Activated CD4-positive, CD25-positive, alpha-beta regulatory T cell treated with anti-CD3 and anti-CD28 coated beads, Interleukin-2, amount 50 U/mL, for 16 hours (primary cell): ENCODE measurements around the gene SATB2.

ENCODE experiments used
- DNase-seq: peaks from one replicate; pipeline ENCODE4 v3.0.0-alpha.2; 2020; ENCODE audit warnings: low read depth, low spot score

The SATB2 gene

DNA sequence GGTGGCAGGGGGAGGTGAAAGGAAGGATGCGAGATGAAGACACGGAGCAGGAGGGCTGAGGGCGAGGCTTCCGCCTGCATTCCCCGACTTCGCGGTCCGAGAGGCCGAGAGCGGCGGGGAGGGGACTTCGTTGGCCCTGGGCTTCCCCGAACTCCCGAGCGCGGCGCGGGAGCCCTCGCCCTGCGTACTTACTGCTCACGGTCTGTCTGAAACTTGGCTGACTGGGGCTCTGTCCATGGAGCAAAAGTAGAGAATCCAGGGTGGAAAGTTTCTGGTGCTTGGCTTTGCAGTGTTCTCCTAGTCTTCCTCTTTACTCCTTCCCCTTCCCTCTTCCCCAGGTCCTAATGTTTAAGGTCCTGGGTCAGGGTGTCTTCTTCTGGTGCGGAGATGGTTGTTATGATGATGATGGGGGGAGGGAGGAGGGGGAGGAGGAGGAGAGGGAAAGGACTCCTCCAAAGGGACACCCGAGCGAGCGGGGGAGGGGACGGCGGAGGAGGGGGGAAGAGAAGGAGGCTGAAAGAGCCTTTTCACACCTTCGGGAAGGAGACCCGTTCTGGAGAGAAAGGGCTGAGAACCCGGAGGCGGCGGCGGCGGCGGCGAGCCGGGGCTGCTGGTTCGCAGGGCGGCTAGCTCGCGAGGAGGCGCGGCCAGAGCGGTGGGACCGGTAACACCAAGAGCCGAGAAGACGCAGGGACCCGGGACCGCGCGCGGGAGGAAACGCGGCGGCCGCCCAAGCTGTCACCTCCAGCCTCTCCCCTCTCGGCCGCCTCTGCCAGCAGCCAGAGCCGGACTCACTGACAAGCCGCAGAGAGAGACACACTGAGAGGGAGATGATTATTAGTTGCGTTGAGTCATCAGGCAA lies at the start of gene SATB2:
SATB2 (minus strand) TSS at position 793 of the 862 bp plus-strand sequence. CDS start 1,902 bp downstream, outside the sequence.
- DNase-seq, result no peak

DNA sequence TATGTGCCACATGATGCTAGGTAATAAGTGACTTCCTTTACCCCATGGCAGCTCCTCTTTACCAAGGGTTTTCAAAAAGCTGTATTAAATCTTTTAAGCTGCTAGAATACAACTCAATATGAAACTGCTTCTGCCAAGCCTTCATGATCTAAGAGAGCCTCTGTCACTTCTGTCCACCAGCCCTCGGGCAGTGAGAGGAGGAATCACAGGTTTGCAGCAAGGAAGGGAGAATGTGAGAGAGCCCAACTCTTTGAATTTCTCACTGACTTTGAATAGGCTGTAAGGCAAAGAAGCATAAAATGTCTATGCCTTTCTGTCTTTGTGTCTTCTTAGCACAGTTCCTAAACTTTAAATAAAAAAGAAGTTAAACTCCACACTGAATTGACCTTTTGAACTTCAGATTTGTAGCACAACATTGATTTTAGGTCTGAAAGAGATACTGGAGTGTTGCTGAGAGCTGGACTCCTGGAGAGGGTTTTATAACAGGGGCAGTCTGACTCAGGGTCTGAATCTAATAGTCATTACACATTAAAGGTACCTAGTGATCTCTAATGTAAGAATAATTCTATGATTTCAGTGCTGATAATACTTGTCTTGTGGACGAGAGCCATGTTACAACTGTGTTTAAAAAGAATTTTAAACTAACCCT lies 48.1 kb upstream of the SATB2 start:
- no peak for DNase-seq

DNA sequence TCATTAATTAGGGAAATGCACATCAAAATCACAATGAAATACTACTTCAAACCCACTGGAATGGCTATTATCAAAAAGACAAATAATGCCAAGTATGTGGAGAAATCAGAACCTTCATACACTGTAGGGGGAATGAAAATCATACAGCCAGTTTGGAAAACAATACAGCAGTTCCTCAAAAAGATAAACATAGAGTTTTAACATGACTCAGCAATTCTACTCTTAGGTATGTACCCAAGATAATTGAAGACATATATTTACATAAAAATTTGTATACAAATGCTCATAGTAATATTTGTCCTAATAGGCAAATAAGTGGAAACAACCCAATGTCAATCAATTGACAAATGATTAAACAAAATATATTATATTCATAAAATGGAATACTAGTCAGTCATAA lies 45.4 kb upstream of the SATB2 start:
- DNase-seq, result no peak

DNA sequence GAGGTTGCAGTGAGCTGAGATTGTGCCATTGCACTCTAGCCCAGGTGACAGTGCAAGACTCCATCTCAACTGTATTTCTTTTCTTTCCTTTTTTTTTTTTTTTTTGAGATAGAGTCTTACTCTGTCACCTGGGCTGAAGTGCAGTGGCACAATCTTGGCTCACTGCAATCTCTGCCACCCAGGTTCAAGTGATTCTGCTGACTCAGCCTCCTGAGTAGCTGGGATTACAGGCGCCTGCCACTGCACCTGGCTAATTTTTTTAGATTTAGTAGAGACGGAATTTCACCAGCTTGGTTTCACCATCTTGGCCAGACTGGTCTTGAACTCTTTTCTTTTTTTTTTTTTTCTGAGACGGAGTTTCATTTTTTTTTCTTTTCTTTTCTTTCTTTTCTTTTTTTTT lies 41.3 kb upstream of the SATB2 start:
- DNase-seq, result no peak

DNA sequence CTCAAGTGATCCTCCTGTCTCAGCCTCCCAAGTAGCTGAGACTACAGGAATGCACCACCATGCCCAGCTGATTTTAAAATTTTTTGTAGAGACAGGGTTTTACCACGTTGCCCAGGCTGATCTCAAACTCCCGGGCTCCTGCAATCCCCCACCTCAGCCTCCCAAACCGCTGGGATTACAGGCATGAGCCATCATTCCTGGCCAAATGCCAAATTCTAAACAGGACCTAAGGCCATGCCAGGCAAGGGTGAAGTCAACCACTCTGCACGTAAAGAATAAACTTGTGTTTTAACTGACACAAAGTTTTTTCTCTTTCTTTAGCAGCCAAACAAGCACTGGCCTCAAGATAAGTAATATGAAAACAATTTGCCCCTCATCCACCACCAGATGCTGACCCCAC lies 37.4 kb upstream of the SATB2 start:
- no peak for DNase-seq

DNA sequence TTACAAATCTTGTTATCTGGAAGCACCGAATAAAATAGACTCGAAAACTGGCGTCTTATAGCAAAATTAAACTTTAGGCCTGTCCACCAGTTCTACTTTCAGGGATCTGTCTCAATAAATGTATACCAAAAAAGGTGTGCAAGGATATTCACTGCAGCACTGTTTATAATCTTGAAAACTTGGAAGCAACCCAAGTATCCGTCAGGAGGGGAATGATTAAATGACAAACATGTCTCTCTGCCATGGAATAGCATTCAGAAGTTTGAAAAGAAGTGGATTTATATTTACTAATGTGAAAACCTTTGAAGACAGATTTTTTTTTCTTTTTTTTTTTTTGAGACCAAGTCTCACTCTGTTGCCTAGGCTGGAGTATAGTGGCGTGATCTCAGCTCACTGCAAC lies 32.3 kb upstream of the SATB2 start:
- no peak for DNase-seq

DNA sequence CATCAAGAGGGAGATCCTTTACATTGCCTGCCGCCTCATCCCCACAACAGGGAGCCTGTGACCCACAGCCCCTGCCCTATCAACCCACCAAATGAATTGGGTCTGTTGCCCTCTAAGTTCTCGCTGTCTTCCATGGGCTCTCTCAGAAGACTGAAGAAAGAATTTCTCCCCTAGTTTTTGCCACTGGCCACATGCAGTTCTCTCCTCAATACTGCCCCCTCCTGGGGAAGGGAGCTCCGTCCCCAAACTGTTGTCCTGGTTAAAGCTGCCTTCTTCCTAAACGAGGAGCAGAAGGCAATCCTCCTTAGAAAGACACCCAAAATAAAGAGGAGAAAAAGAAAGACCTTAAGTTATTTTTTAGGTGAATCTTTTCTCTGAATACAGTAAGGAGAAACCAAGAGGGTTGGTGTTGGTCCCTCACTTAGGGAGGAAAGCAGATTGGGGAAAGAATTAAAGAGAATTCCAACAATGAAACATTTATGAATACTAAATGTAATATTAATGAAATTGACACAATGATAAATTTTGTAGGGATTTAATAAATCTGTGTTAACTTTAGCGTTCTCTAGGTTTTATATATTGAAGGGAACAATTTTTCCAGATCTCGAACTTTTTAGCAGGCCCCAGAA lies 31.1 kb upstream of the SATB2 start:
- DNase-seq, result no peak

DNA sequence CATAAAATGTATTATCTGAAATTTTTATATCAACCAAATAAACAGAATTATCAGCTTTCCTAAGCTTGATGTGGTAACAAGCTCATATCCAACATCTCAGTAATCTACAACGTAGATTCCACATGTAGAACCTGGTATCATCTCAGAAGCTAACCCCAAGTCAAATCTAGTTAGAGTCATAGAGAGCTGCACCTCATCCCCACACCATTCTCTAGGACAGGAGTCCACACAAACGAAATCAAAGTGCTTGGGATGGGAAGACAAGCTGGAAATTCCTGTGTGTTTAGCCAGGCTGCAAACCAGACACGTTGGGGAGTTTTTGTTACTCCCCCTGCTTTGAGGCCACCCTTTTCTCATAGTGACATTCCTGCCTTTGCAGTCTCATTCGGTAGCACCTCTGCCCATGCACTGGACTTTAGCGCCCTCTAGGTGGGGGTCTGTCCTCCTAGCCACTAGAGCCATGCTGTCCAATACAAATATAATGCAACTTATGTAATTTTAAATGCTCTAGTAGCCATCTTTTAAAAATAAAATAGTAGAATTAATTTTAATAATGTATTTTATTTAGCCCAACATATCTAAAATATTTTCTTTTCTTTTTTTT lies 28.1 kb upstream of the SATB2 start:
- no peak for DNase-seq

DNA sequence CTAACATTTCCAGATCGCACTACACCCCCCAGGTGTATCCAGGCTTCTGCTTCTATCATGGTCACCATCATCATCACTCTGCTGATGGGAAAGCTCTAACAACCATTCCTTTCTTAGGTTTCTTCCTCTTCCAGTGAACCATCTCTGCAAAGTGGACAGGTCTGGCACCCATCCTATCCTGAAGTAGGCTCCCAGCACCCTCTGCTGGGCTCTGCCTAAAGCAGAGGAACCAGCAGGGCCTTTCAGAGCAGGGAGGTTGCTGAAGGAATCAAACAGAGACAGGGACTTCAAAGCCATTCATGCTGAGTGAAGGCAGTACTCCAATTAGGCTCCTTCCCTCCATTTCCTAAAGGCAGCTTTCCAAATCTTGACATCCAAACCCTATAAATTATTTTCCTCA lies 27.2 kb upstream of the SATB2 start:
- no peak for DNase-seq

DNA sequence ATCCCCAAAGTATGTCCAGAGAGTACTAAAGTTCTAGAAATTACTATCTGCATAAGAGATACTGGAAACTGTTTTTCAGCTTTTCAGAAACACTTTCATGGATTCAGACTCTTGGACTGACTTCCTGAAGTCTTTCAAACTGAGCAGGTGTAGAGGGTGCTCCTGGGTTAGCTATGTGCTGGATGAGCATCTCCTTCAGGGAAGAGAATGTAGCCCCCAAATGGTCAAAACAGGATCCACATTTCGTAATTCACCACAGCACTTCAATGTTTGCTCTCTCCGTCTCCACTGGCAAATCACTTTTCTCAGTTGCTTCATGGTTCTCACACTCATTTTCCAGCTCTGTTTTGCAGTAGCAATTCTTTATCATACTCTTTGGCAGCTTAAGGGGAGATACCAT lies 23.2 kb upstream of the SATB2 start:
- no peak for DNase-seq

DNA sequence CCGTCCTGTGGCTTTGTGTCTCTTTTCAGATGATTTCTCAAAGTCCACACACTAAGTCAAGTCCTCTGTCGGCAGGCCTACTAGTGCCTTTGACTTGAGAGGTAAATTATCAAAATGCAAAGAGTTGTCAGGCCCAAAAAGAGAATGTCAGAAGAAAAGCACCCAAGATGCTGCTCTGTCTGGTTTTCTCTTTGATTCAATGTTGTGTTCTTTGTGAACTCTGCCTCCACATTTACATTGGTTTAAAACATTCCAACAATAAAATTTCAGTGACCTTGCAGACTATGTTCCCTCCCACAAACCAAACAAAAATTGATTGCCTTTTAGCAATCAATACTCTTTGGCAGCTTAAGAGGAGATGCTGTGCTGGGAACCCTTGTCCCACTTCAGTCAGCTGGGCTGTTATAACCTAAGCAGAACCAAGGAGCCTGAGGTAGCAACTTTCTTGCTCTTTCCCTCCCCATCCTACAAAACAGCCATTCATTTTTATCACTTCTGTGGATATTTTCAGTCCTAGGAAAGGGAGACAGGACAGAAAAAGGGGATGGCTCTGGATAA lies 19.6 kb upstream of the SATB2 start:
- DNase-seq, result no peak

DNA sequence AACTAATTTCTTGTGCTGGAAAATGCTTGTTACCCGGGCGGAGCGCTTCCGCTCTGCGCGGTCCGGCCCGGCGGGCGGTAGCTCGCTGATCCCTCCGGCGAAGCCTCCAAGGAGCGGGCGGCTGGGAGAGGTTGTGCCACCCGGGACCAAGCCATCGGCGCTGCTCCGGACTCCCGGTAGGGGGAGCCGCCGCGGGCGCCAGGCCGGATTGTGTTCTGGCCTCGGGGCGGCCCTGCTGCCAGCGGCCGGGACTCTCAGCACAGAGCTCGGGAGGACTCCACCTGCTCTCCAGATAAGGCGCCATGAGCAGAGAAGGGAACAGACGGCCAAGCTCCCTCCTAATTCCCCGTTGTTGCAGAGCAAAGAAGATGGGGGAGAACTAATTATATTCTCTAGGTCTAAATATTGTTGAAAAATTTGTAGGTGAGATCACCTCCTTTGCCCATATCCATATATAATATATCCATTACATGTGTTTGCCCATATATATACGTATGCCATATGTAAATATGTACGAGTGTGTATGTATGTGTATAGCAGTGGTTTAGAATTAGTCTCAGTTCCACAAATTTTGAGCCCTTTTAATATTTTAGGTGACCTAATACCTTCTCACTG lies 13.8 kb upstream of the SATB2 start:
- no peak for DNase-seq

DNA sequence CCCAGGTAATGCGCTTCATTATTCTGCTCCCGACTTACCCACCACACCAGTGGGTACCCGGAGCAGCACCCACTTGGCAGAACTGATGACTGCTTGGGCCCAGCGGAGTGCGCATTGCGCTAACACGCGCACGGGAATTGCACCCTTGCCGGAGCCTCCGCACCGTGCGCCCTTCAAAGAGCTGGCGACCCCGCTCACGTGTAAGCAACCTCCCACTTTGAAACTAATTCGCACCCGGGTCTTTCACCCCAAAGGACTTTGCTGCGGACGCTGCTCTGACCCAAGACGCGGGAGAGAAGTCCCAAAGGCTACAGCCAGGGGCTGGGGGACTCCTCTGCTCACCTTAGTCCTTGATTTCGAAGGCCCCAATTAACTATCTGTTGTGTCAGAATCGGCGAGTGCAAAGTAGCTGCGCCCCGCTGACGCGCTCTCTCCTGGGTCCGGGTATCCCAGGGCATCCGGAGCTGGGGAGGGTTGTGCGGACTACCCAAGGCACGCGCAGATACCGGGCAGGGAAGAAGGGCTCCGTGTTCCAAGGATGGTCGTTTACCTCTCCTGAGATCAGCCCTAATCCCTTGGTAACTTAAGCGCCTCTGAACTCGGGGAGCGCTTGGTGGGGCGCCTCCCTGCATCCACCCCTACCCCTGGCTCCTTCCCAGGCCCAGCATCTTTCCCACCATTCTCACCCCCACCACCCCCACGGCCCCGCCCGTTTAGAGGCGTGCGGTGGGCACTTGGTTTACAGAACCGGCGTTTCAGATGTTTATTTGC lies 13.1 kb upstream of the SATB2 start:
- no peak for DNase-seq

DNA sequence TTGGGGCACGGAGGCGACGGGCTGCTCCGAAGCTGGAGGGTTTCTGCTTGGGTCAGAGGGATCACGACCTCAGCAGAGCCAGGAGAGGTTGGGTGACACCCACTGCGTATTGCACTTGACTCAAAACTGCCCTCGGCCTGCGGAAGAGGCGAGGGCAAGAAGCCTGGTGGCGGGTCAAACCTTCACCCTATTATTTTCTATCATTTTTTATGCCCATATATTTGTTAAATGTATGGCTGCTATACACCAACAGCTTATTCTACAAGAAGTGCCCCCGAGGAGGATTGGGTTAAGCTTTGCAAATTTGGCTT lies 12.6 kb upstream of the SATB2 start:
- DNase-seq, result no peak

DNA sequence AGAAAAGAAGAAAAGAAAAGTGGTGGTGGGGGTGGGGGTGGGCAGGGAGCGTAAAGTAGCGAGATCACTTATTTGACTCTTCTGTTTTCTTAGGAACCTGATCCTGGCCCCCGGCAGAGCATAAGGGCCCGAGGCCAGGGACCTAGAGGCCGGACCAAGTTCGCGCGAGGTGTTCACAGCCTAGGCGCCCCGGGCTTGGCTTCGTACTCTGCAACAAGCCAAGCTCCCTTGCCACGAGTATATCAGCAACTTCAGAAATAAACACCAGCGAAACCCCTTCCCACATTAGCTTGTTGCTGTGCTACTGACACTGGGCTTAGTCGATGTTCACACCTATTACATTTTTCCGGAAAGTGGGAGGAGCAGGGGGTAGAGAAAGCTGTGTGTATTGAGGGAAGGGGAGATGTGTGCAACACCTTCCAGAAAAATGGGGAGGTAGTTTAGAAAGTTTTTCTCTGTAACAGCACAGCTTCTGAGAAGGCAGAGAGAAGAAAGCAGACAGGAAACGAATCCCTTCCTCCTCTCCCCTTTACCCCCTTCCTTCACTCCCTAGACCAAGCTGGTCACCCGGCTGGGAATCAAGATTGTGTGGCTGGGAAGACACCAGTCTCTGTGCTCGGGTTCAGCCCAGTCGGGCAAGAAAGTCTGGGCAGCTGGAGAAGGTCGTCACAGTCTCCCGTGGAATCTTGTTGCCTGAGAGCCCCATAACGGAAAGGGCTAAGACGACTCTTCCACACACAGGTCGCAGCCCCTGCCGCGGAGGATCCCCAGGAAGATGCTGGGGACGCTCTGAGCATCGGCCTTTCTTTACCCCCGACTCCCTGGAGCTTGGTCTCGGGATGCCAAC lies 12.0 kb upstream of the SATB2 start:
- DNase-seq, result no peak

DNA sequence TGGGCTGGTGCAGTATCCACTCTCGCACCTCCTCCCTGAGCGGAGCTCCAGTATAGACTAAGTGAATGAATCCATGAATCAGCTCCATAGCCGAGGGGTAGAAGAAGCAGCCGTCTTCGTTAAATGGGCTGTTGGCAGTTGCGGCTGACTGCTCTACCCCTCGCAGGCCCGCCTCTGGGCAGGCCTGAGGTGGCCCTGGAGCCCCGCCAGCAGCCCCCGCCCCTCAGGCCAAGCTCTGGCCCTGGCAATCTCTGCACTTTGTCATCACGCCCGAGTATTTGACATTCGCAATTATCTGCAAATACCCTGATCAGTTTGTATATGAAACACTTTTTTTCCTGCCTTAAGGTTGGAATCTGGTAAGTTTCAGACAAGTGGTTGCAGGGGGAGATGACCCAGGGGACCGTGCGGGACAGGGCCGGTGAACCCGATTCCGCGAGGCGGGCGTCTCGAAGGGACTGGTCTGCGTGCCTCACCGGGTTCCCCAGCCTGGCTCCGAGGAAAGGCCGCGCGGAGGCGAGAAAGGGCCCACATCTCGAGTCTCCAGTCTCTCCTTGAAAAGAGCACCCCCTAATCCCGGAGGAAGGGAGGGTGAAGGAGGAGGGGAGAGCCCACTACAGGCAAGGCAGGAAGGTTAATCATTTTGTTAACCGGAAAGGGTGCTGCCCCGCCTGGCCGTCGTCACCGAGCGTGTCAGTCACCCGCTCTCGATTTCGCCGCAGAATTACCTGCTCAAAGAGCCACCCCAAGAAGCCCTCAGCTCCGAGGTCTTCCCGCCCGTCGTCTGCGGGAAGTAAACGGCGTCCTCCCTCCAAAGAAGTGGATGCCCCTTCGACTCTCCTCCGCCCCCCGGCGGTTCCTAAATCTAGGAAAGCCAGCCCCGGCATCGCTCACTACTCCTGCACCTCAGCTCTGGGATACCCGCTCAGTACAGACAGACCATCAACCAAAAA lies 11.1 kb upstream of the SATB2 start:
- DNase-seq, result no peak

DNA sequence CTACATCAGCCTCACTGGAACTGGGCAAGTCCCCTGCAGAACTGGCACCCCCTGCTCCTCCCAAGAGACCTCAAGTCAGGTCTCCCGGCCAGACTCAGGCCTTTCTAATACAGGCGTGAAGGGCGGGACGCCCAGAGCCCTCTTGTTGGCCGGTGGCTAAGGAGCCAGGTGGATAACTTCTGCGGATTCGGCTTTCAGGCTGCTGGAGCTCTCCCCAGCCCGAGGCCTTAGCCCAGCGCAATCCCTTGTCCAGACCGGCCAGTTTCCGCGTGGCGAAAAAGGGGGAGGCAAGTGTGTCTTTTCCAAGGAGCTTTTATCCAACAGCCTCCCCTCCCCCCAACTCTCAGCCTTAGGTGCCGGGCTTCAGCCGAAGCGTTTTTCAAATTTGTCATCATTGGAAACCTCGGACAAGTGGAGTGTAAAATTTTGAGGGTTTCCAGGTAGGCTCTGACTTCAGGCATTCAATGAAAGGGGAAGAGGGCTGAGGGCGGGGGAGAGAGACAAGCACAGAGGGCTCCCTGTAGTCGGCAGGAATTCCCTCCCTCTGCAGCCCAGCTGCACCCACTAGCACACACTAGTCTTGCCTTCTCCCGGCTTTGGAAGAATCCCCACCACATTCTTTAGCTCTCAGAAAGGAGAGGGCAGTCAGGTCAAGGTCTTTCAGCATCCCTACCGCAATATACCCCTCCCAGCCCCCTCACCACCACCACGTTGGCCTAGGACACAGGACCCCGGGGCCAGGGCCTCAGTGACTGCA lies 9.5 kb upstream of the SATB2 start:
- DNase-seq, result no peak

DNA sequence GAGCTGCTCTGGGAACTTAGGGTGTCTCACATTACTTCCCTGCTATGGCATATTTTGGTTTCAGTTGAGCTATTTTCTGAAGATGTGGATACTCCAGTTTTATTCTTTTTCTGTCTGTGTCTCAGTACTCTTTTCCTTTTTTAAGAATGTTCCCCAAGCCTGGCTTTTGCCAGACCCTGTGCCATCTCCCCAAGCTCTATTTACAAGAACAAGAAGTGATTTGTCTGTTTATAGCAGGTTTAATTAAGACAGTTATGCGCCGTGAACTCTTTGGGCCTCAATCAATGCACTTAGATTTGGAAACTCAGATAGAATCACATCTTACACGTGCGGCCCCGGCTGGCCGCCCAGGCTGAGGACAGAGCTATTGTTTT lies 8.9 kb upstream of the SATB2 start:
- DNase-seq, result no peak
